Stomach (tissue), 9 donors: ENCODE data around the gene DTNBP1. TPM values are rescaled to one million over a fixed set of nuclear protein-coding genes. Genes with fewer than 3 reads are reported as not detected.

Experiments
- DNase-seq, 2 donors: peaks; one replicate each; pipeline versions ENCODE4 v3.0.0 to v3.0.0-alpha.2; 2013 to 2019
- H3K27ac ChIP-seq, 5 donors: fragments of 200-600 bp in 4 of 5; sonication (generic) in 4 of 5; one replicate each; pipeline ENCODE4 v1.5.1; 2013 to 2019; ENCODE audit warnings: mild to moderate bottlenecking in 1 of 5, moderate library complexity in 1 of 5
- H3K27me3 ChIP-seq, 3 donors: fragments of 200-600 bp; sonication (generic); one replicate each; pipeline ENCODE4 v1.5.1; 2017 to 2019; ENCODE audit warnings: mixed run types in 1 of 3
- H3K36me3 ChIP-seq, 4 donors: fragments of 200-600 bp; sonication (generic); 1 replicate in 3 of 4; 2 replicates in 1 of 4; pipeline ENCODE4 v1.5.1; 2016 to 2019
- H3K4me1 ChIP-seq, 4 donors: fragments of 200-600 bp; sonication (generic); one replicate each; pipeline ENCODE4 v1.5.1; 2016 to 2019
- H3K4me3 ChIP-seq, 4 donors: fragments of 200-600 bp; sonication (generic) in 3 of 4; one replicate each; pipeline ENCODE4 v1.5.1; 2016 to 2019; ENCODE audit warnings: mild to moderate bottlenecking in 1 of 4
- H3K9me3 ChIP-seq, 4 donors: fragments of 200-600 bp; sonication (generic); one replicate each; pipeline ENCODE4 v1.5.1; 2016 to 2019
- EP300 ChIP-seq: sonication (generic); formaldehyde crosslinking; IDR thresholded peaks from one replicate; pipeline ENCODE4 v1.6.1; 2017; ENCODE audit warnings: antibody characterized with exemption
- POLR2A ChIP-seq, 4 donors: fragments of 450-650 bp; IDR thresholded peaks; one replicate each; pipeline ENCODE4 v1.6.1; 2016; ENCODE audit warnings: antibody characterized with exemption in 4 of 4, control low read depth in 2 of 4, mild to moderate bottlenecking in 1 of 4, moderate library complexity in 1 of 4
- POLR2AphosphoS5 ChIP-seq, 3 donors: sonication (generic); formaldehyde crosslinking; IDR thresholded peaks; one replicate each; pipeline ENCODE4 v1.6.1; 2016; ENCODE audit warnings: antibody characterized with exemption in 3 of 3
- WGBS, 5 donors: extraction: QIAGEN DNeasy Blood & Tissue Kit in 3 of 5; methylation state at CpG; one replicate each; pipeline versions ENCODE4 v1.1.5 to v1.1.7; 2013 to 2018; 5-methylcytosine and 5-hydroxymethylcytosine counted together
- intact Hi-C: fragments of 100-400 bp; cut with DNase I; formaldehyde crosslinking; loops from one replicate; pipeline ENCODE4 v1.15.1; 2023; ENCODE audit warnings: low total_unique reads
- polyA plus RNA-seq, 3 donors: library from polyadenylated mRNA; stranded (reverse); fragments of 200-250 nt; gene quantifications; one replicate each; pipeline ENCODE4 v1.2.3, GENCODE V29; 2013
- total RNA-seq, 5 donors: library from RNA; depleted of rRNA; stranded (reverse); fragments of >200 nt; gene quantifications; one replicate each; pipeline versions ENCODE4 v1.1.0 to v1.2.3, GENCODE V29; 2014 to 2016
- TF ChIP-seq, protein P1 (sequence below), 7 experiments: fragments of 450-650 bp in 4 of 7; fragments of 200-600 bp in 3 of 7; sonication (generic) in 3 of 7; IDR thresholded peaks; one replicate each; pipeline ENCODE4 v1.5.1; 2016 to 2019; ENCODE audit warnings: antibody characterized with exemption in 7 of 7, control low read depth in 2 of 7, mild to moderate bottlenecking in 1 of 7
- donor health status: healthy with polysubstance abuse.
- donor health status: Bipolar disorder and iron deficiency.
- donor health status: healthy.

DTNBP1 gene
- total and polyA plus RNA-seq, 8 donors, result 4.1 to 68.7 (median 12.0) TPM

DNA sequence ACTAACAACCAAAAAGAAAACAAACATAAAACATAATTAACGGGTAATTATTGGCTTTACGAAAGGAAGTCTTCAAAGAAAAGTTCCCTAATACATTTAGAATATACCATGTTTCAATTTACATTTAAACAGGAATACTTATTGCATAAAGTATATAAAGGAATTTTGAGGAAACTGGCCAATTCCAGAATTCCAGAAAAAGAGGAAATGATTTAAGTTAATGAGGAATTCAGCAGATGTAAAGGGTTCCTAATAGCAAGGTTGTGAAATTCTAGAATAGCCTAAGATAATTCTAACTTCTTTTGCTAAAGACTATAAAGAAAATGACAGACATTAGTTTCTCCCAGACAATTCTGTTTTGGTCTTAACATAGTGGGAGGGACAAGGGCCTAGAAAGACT lies 35.0 kb downstream of the DTNBP1 start:
- Histone ChIP-seq H3K27ac (peak overlapping the region in 1 of 5 donors; percentile 49), H3K36me3 (peaks cover 0 to 6% (median 5%) of the 10 kb centered on the region in 4 donors), H3K4me3 (no peak overlapping the region), H3K9me3 (no peaks in the 10 kb centered on the region), H3K4me1 (peaks cover 0 to 32% (median 11%) of the 10 kb centered on the region in 4 donors), H3K27me3 (no peaks in the 10 kb centered on the region)
- 91 to 96% (median 94%) methylated on average over 2 of the region's 2 CpGs for WGBS, 5 donors
- intact Hi-C loops, result loop anchor here (10.0 kb wide), 1 partner anchor 123 kb away; no protein-coding TSS in a partner anchor
- TF ChIP-seq POLR2AphosphoS5 (IDR thresholded peaks at IDR 0.05) (no peak), EP300 (no peak), POLR2A (IDR thresholded peaks at IDR 0.05) (no peak)
- TF ChIP-seq, protein P1, sequence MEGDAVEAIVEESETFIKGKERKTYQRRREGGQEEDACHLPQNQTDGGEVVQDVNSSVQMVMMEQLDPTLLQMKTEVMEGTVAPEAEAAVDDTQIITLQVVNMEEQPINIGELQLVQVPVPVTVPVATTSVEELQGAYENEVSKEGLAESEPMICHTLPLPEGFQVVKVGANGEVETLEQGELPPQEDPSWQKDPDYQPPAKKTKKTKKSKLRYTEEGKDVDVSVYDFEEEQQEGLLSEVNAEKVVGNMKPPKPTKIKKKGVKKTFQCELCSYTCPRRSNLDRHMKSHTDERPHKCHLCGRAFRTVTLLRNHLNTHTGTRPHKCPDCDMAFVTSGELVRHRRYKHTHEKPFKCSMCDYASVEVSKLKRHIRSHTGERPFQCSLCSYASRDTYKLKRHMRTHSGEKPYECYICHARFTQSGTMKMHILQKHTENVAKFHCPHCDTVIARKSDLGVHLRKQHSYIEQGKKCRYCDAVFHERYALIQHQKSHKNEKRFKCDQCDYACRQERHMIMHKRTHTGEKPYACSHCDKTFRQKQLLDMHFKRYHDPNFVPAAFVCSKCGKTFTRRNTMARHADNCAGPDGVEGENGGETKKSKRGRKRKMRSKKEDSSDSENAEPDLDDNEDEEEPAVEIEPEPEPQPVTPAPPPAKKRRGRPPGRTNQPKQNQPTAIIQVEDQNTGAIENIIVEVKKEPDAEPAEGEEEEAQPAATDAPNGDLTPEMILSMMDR (IDR thresholded peaks at IDR 0.05), result no peak
- no peak for DNase-seq

DNA sequence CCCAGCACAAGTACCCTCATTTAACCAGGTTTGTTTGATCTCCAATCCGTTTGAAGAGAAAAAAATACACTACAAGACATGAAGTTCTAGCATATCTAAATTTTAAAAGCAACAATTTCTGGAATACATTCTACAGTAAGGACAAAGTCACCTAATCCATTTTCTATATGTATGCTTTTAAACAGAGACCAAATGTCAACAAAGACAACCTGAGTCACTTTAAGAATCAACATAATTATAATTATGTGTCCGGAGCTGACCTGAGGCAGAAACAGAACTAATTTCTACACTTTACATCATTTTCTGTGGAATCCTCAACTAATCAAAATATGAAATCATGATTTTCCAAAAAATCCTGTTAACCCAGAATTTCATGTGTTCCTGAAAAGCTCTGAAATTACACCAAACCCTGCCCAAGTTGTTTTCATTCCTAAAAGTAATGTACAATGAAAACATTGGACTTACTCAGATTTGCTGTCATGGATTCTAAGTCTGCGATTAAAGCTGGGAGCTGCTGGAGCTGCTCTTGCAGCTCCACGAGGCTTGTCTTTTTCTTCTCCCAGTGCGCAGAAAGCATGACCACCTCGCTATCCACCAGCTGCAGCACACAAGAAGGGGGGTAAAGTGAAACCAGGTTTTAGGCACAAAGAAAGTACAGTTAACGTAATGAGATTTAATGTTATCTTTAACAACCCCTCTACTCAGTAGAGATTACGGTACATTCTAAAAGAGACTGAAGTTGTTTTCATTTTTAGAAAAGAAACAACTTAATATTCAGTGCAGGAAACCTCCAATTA lies 35.8 kb downstream of the DTNBP1 start:
- DNase-seq, result no peak
- intact Hi-C loops, result loop anchor here (10.0 kb wide), 1 partner anchor 122 kb away; no protein-coding TSS in a partner anchor
- no peaks in the 10 kb centered on the region for H3K27me3 ChIP-seq
- H3K36me3 ChIP-seq, result peaks cover 0 to 6% (median 5%) of the 10 kb centered on the region in 4 donors
- H3K27ac ChIP-seq, result no peak overlapping the region
- no peaks in the 10 kb centered on the region for H3K9me3 ChIP-seq
- H3K4me3 ChIP-seq, result no peak overlapping the region
- H3K4me1 ChIP-seq, result peaks cover 5 to 39% (median 16%) of the 10 kb centered on the region in 4 donors
- WGBS, 5 donors, result 64 to 80% (median 74%) methylated on average over 8 of the region's 8 CpGs
- TF ChIP-seq, protein P1 (IDR thresholded peaks at IDR 0.05), result no peak
- TF ChIP-seq EP300, result no peak
- no peak for TF ChIP-seq POLR2AphosphoS5 (IDR thresholded peaks at IDR 0.05)
- no peak for TF ChIP-seq POLR2A (IDR thresholded peaks at IDR 0.05)

DNA sequence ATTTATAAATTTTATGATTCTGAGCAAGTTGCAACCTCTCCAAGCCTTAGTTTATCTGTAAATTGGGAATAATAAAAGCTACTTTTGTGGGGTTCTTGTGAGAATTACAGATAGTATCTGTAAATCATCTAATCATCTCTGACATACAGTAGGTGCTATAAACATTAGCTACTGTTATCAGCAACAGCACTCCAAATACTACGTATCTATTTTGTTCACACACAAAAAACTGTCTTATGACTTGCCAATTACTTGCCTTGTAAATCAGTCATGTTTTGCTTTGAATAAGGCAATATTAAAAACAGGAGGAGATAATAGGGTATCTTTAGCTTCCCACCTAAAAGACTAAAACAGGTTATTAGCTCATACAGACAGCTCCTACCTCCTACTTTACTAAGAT lies 36.7 kb downstream of the DTNBP1 start:
- Histone ChIP-seq H3K4me1 (peaks cover 8 to 48% (median 20%) of the 10 kb centered on the region in 4 donors), H3K27me3 (no peaks in the 10 kb centered on the region), H3K36me3 (peaks cover 0 to 6% (median 5%) of the 10 kb centered on the region in 4 donors), H3K27ac (no peak overlapping the region), H3K4me3 (no peak overlapping the region), H3K9me3 (no peaks in the 10 kb centered on the region)
- 64 to 83% (median 72%) methylated on average over 1 of the region's 1 CpG for WGBS, 5 donors
- no peak for TF ChIP-seq POLR2A (IDR thresholded peaks at IDR 0.05)
- TF ChIP-seq, protein P1 (IDR thresholded peaks at IDR 0.05), result no peak
- TF ChIP-seq EP300, result no peak
- TF ChIP-seq POLR2AphosphoS5 (IDR thresholded peaks at IDR 0.05), result no peak
- intact Hi-C loops, result loop anchor here (10.0 kb wide), 1 partner anchor 121 kb away; no protein-coding TSS in a partner anchor
- DNase-seq, result no peak

DNA sequence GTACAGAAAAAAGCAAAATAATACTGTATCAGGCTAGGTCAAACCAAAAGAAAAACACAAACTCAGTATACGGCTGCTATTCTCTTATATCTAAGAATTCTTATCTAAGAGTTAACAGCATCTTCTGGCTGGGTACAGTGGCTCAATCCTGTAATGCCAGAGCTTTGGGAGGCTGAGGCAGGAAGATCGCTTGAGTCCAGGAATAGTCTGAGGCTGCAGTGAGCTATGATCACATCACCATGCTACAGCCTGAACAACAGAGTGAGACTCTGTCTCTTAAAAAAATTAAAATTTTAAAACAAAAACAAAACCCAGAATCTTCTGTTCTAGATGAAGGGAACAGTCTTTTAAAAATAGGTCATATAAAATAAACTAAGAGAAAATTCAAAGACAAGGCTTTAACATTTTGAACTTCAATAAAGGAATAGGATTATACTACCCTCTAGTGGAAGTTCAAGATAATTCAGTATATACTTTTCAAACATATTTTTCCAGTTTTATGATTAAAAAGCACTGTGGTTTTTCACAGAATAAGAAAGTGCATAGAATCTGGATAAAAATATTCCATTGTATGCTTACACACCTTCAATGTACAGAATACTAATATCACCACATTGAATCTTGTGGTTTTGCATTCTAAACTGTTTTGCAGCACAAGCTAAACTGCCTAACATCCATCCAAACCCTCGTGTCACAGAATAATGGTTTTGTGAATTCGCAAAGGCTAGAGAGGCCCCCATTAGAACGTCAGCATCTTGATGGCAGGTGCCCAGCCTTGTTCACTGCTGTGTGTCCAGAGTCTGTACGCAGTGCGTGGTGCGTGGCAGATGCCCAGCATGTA lies 39.3 kb downstream of the DTNBP1 start:
- Histone ChIP-seq H3K4me3 (no peak overlapping the region), H3K9me3 (no peaks in the 10 kb centered on the region), H3K27ac (peak overlapping the region in 2 of 5 donors; percentile 31 to 32), H3K36me3 (peaks cover 0 to 6% (median 5%) of the 10 kb centered on the region in 4 donors), H3K27me3 (no peaks in the 10 kb centered on the region), H3K4me1 (peaks cover 8 to 49% (median 26%) of the 10 kb centered on the region in 4 donors)
- WGBS, 5 donors, result 66 to 78% (median 72%) methylated on average over 8 of the region's 8 CpGs
- intact Hi-C loops, result loop anchor here (10.0 kb wide), 1 partner anchor 119 kb away; no protein-coding TSS in a partner anchor
- TF ChIP-seq, protein P1 (IDR thresholded peaks at IDR 0.05), result peak in 5 of 7 experiments; percentile 42 to 74 (median 56)
- TF ChIP-seq EP300 (no peak), POLR2A (IDR thresholded peaks at IDR 0.05) (no peak)
- DNase-seq, result peak in 1 of 2 donors; percentile 38
